H1 (cell line): ENCODE measurements around the gene TMEM273. TPM values are rescaled to one million over a fixed set of nuclear protein-coding genes. Genes with fewer than 3 reads are reported as not detected.

Experiments used
- CBX8 ChIP-seq: fragments of 300-800, 300-1000 bp; sonication (generic); IDR thresholded peaks from 2 replicates; pipeline ENCODE4 v1.7.1; 2016; ENCODE audit warnings: low read depth, low read length, borderline replicate concordance
- SP1 ChIP-seq: IDR thresholded peaks from 2 replicates; pipeline ENCODE4 v1.6.1; 2011; ENCODE audit warnings: low read depth, low read length
- ZNF274 ChIP-seq: IDR thresholded peaks from 2 replicates; pipeline ENCODE4 v1.7.0; 2012; ENCODE audit warnings: low read length, borderline replicate concordance; ENCODE audit errors: extremely low read depth
- polyA plus RNA-seq, 7 experiments: library from polyadenylated mRNA; depleted of rRNA in 3 of 7; stranded (reverse) in 5 of 7; unstranded in 2 of 7; fragments of >200 nt in 5 of 7; fragments of 200-250 nt in 2 of 7; gene quantifications; 1 replicate in 5 of 7; 2 replicates in 1 of 7; 4 replicates in 1 of 7; pipeline versions ENCODE4 v1.2.1 to v1.2.3, GENCODE V29; 2011 to 2013; ENCODE audit warnings: missing spikeins in 2 of 7, mixed read lengths in 2 of 7
- total RNA-seq: library from RNA; stranded (reverse); fragmentation: NEBNext Ultra II Directional; extraction: Animal tissue kit (Norgen Biotek cat#: 25700); gene quantifications from 2 replicates; pipeline ENCODE4 v1.2.1, GENCODE V29; 2021
- TF ChIP-seq, protein P1 (sequence below): fragments of 300-600 bp; sonication (generic); IDR thresholded peaks from 2 replicates; pipeline ENCODE4 v1.7.1; 2012; ENCODE audit warnings: low read length, moderate library complexity, mild to moderate bottlenecking, inconsistent platforms; ENCODE audit not compliant: insufficient replicate concordance

TMEM273 gene
- total and polyA plus RNA-seq, 2 of the 8 experiments (the other 6 are each of a cell fraction or from before 2014, with no cell fraction given) = not detected

DNA sequence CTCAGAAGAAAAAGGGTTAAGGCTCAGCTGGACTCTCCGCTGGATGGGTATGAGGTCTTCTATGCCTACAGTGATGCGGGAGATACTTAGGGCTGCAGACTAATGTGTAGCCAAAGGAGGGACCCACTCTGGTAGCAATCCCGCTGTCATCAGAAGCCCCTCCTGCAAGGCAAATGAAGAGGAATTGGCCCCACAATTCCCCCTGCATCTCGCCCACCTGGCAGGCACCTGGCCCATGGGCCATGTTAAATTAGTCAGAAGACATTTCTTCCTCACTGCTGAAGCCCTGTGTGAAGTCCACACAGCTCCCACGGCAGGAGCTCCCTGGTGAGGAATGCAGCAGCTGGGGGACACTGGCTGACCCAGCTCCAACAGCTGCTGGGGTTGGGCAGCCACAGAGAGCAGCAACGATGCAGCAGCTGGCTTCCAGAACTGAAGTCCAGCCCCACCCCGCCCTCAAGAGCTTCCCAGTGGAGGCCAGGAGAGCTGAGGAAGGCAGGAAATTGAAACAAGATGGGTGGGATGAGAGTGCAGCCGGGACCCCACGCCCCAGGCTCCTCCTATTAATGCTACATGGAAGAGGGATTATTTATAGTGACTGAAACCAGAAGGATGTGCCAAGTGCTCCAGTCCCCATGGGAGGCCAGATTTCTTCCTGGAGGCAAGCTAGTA, 78.4 kb downstream of the TMEM273 start (continued):
- TF ChIP-seq, protein P1, sequence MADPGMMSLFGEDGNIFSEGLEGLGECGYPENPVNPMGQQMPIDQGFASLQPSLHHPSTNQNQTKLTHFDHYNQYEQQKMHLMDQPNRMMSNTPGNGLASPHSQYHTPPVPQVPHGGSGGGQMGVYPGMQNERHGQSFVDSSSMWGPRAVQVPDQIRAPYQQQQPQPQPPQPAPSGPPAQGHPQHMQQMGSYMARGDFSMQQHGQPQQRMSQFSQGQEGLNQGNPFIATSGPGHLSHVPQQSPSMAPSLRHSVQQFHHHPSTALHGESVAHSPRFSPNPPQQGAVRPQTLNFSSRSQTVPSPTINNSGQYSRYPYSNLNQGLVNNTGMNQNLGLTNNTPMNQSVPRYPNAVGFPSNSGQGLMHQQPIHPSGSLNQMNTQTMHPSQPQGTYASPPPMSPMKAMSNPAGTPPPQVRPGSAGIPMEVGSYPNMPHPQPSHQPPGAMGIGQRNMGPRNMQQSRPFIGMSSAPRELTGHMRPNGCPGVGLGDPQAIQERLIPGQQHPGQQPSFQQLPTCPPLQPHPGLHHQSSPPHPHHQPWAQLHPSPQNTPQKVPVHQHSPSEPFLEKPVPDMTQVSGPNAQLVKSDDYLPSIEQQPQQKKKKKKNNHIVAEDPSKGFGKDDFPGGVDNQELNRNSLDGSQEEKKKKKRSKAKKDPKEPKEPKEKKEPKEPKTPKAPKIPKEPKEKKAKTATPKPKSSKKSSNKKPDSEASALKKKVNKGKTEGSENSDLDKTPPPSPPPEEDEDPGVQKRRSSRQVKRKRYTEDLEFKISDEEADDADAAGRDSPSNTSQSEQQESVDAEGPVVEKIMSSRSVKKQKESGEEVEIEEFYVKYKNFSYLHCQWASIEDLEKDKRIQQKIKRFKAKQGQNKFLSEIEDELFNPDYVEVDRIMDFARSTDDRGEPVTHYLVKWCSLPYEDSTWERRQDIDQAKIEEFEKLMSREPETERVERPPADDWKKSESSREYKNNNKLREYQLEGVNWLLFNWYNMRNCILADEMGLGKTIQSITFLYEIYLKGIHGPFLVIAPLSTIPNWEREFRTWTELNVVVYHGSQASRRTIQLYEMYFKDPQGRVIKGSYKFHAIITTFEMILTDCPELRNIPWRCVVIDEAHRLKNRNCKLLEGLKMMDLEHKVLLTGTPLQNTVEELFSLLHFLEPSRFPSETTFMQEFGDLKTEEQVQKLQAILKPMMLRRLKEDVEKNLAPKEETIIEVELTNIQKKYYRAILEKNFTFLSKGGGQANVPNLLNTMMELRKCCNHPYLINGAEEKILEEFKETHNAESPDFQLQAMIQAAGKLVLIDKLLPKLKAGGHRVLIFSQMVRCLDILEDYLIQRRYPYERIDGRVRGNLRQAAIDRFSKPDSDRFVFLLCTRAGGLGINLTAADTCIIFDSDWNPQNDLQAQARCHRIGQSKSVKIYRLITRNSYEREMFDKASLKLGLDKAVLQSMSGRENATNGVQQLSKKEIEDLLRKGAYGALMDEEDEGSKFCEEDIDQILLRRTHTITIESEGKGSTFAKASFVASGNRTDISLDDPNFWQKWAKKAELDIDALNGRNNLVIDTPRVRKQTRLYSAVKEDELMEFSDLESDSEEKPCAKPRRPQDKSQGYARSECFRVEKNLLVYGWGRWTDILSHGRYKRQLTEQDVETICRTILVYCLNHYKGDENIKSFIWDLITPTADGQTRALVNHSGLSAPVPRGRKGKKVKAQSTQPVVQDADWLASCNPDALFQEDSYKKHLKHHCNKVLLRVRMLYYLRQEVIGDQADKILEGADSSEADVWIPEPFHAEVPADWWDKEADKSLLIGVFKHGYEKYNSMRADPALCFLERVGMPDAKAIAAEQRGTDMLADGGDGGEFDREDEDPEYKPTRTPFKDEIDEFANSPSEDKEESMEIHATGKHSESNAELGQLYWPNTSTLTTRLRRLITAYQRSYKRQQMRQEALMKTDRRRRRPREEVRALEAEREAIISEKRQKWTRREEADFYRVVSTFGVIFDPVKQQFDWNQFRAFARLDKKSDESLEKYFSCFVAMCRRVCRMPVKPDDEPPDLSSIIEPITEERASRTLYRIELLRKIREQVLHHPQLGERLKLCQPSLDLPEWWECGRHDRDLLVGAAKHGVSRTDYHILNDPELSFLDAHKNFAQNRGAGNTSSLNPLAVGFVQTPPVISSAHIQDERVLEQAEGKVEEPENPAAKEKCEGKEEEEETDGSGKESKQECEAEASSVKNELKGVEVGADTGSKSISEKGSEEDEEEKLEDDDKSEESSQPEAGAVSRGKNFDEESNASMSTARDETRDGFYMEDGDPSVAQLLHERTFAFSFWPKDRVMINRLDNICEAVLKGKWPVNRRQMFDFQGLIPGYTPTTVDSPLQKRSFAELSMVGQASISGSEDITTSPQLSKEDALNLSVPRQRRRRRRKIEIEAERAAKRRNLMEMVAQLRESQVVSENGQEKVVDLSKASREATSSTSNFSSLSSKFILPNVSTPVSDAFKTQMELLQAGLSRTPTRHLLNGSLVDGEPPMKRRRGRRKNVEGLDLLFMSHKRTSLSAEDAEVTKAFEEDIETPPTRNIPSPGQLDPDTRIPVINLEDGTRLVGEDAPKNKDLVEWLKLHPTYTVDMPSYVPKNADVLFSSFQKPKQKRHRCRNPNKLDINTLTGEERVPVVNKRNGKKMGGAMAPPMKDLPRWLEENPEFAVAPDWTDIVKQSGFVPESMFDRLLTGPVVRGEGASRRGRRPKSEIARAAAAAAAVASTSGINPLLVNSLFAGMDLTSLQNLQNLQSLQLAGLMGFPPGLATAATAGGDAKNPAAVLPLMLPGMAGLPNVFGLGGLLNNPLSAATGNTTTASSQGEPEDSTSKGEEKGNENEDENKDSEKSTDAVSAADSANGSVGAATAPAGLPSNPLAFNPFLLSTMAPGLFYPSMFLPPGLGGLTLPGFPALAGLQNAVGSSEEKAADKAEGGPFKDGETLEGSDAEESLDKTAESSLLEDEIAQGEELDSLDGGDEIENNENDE = no peak
- TF ChIP-seq ZNF274 = no peak
- no peak for TF ChIP-seq CBX8
- TF ChIP-seq SP1 = no peak
